Cardiac atrium fibroblast (primary cell): ENCODE data around the gene UBL5. TPM values are rescaled to one million over a fixed set of nuclear protein-coding genes. Genes with fewer than 3 reads are reported as not detected.

Experiments used
- total RNA-seq: library from RNA; depleted of rRNA; stranded (reverse); fragments of >200 nt; gene quantifications from 2 replicates; pipeline ENCODE4 v1.2.3, GENCODE V29; 2015

UBL5 gene
- total RNA-seq: 563 and 930 TPM in 2 replicates

DNA sequence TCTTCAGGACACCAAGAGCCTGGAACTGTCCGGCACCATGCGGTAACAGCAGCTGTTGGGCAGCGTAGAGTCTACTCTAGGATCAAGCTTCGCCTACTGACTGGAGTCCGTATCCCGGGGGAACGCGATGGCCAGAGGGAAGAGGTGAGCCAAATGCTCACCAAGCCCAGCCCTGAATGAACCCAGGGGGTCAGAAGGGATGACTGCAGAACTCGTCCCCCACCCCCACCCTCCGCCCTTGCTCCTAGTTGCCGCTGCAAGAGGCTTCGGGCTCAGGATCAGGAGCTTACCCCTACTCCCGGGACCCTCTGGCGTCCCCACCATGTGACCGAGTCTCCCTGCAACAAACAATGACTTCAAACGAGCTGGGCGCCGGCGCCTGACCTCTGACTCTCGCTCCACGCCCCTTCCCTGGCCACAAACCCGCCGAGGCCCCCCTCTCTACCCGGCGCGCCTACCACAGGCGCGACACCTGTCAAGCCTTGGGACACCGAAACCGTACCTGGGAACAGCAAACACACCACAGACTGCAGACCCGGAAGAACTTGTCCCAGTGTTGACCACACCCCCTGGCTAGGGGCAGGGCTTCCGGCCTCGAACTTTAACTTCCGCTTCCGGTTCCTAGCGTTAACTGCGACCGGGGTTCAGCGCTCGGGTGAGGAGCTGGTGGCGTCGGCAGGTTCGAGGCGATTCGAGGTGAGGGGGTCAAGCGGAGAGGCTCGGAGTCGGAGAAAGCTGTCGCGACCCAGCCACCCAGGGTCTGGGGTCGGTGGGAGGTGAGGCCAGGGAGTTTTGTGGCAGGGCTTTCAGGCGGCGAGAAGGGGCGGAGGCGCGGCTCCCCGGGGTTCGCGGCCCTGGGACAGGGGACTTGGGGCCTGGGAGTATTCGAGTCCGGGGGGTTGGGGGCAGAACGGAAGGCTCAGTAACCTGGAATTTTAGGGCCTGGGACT is at the start of gene UBL5:
TSS of gene UBL5 (plus strand) at position 630 of the 950 bp plus-strand sequence. CDS start 420 bp downstream, outside the sequence.

DNA sequence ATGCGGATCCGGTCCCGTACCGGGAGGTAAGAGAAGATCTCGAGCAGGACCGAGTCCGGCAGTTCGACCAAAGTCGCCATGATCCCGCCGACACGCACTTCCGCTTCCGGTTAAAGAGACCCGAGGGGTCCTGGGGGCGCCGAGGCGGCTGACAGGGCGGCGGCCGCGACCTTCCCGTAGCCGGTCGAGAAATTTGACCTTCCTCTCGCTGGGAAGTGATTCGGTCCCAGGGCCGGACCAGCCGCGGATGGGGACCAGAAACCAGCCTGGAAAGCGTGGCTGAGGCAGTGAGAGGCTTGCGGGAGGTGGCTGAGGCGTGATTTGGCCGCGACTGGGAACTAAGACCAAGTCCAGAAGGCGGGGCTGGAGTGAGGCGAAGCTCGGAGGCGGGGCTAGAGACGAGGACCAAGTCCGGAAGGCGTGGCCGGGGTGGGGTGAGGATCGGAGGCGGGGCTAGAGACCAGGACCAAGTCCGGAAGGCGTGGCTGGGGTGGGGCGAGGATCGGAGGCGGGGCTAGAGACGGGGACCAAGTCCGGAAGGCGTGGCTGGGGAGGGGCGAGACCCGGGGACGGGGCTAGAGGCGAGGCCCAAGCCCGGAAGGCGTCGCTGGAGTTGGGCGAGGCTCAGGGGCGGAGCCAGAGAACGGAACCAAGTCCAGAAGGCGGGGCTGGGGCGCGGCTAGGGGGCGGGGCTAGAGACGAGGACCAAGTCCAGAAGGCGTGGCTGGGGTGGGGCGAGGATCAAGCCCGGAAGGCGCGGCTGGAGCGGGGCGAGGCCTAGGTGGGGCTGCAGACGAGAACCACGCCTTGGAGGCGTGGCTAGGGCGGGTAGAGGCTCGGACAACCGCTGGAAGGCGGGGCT is 8.8 kb upstream of the UBL5 start, which contains the start of gene FBXL12:
TSS of gene FBXL12 (minus strand) at position 346 of the 862 bp plus-strand sequence. CDS start at position 80, 266 bp downstream.

DNA sequence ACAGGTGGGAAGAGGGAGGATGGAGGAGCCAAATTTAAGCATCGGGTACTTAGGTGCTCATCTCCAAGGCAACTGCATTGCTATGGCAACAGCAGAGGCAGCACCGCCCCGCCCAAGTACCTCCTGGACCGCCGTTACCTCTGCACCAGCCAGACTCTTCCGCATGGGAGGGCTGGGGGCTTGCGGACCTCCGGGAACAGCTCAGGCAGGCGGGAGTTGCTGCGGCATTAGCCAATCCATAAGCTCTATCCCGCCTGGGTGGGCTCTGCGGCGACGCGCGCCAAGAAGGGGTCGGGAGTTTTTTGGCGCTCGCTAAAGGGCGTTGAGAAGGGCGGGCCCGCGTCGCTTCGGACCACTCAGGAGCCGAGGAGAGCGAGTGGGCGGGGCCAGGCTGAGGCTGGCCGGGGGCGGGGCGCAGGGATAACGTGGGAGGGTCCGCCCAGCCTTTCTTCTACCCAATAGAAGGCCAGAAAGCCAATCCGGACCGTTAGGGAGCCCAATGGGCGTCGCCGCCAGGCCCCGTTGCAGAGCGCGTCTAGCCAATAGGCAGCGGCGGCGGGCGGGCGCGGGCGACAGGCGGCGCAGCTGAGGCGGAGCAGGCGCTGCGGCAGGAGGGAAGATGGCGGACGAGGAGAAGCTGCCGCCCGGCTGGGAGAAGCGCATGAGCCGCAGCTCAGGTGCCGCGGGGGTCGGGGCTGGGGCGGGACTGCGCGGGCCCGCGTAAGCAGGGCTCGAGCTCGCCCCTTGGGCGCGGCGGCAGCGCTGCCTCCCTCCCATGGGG is 7.2 kb downstream of the UBL5 start, which contains the start of gene PIN1:
TSS of gene PIN1 (plus strand) at position 593 of the 781 bp plus-strand sequence. CDS start at position 620, 27 bp downstream.

Other genes starting within 250 kb of the UBL5 start
- gene ZNF121, start 243.4 kb upstream of the UBL5 start, total RNA-seq: 17.7 and 27.9 TPM in 2 replicates
- gene ZNF561, start 206.7 kb upstream of the UBL5 start, total RNA-seq: 19.3 and 20.6 TPM in 2 replicates
- 25.3 and 29.2 TPM in 2 replicates for gene ZNF562, start 152.8 kb upstream of the UBL5 start, total RNA-seq
- gene ZNF846, start 59.2 kb upstream of the UBL5 start, total RNA-seq: 2.3 and 8.3 TPM in 2 replicates
- gene FBXL12, start 8.8 kb upstream of the UBL5 start, total RNA-seq: 31.8 and 33.0 TPM in 2 replicates
- 88.3 and 124 TPM in 2 replicates for gene PIN1, start 7.4 kb downstream of the UBL5 start, total RNA-seq
- 12.0 and 53.4 TPM in 2 replicates for gene OLFM2, start 108.6 kb downstream of the UBL5 start, total RNA-seq
- 70.0 and 81.8 TPM in 2 replicates for gene COL5A3, start 182.6 kb downstream of the UBL5 start, total RNA-seq
- not detected in 2 replicates for gene RDH8, start 185.6 kb downstream of the UBL5 start, total RNA-seq